ENCODE results near the gene MEIS2.

The MEIS2 gene

DNA sequence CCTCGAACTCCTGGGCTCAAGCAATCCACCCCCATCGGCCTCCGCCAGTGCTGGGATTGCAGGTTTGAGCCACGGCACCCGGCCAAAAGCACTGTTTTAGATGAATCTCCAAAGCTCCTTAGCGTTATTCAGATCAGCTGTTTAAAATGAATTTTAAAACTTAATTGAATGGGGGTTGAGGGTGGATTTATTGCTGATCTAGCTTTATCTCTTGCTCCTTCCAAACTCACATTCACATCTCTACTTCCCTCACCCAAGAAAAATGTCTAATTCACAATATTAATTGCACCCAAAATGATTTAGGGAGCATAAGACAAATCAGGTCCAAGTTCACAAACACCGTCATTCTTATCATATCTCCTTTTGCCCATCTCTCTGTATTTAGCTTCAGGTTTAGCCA is 89.8 kb downstream of the MEIS2 start:
- no peak for TF ChIP-seq POLR2A (IDR thresholded peaks at IDR 0.05; ENCODE audit: low read depth, low read length)
- no peak for TF ChIP-seq TAF1 (IDR thresholded peaks at IDR 0.05; ENCODE audit: borderline replicate concordance, low read depth, low read length)
- no peak for TF ChIP-seq POLR2AphosphoS5 (IDR thresholded peaks at IDR 0.05; ENCODE audit: low read depth, low read length)
- no peak for FAIRE-seq
- no peak for DNase-seq (ENCODE audit: insufficient read length)

DNA sequence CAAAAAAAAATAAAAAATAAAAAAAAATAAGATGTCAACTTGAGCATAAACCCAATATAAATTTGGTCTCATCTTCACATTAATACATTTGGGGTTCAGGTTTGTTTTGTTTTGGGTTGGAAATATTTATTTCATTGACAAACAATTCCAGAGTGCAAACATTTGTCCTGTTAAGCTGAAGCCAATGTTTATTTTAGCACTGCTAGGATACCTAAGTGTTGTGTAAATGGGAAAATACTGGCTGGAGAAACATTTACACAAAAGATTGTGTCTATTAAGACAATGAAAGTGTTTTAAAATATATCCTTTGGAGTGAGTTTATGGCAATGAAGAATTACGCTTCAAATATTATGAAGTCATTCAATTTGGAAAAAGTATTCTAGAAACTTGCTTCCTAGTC is 91.1 kb downstream of the MEIS2 start:
- FAIRE-seq (no peak), DNase-seq (ENCODE audit: insufficient read length) (no peak)
- TF ChIP-seq POLR2A (IDR thresholded peaks at IDR 0.05; ENCODE audit: low read depth, low read length) (no peak), TAF1 (IDR thresholded peaks at IDR 0.05; ENCODE audit: borderline replicate concordance, low read depth, low read length) (no peak), POLR2AphosphoS5 (IDR thresholded peaks at IDR 0.05; ENCODE audit: low read depth, low read length) (no peak)

DNA sequence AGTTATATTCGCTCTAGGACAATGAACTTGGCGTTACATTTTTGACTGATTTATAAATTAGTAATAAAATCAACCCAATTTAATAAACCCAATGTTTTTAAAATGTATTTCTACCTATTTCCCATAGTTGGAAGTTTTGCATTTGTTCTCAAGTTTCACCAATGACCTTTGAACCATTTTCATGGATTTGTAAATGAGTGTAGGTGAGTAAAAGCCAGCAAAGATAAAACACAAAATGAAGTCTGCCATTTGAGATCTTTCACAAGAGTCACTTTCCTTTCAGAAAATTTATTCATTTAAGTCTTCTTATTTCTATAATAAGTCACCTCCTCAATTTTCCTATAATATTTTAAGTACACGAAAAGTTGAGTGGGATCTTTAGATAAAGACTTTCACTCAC is 92.1 kb downstream of the MEIS2 start:
- FAIRE-seq (no peak), DNase-seq (ENCODE audit: insufficient read length) (no peak)
- TF ChIP-seq POLR2A (IDR thresholded peaks at IDR 0.05; ENCODE audit: low read depth, low read length) (no peak), POLR2AphosphoS5 (IDR thresholded peaks at IDR 0.05; ENCODE audit: low read depth, low read length) (no peak), TAF1 (IDR thresholded peaks at IDR 0.05; ENCODE audit: borderline replicate concordance, low read depth, low read length) (no peak)

DNA sequence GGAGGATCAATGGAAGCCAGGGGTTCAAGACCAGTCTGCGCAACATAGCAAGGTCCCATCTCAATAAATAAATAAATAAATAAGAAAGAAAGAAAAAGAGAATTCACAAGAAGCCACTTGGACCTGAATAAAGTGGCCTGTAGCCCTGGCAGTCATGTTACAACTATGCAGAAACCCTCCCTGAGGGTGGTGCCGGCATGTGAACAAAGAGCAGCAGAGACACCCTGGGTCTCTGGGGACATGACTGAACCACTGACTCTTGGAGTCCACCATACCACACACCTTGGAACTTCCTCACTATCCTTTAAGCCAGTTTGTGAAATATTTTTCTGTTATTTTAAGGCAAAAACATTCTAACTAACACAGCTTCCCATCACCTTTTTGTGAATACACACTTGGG is 93.0 kb downstream of the MEIS2 start:
- DNase-seq (ENCODE audit: insufficient read length) (no peak), FAIRE-seq (peak; percentile 9)
- TF ChIP-seq POLR2AphosphoS5 (IDR thresholded peaks at IDR 0.05; ENCODE audit: low read depth, low read length) = no peak
- no peak for TF ChIP-seq POLR2A (IDR thresholded peaks at IDR 0.05; ENCODE audit: low read depth, low read length)
- no peak for TF ChIP-seq TAF1 (IDR thresholded peaks at IDR 0.05; ENCODE audit: borderline replicate concordance, low read depth, low read length)

DNA sequence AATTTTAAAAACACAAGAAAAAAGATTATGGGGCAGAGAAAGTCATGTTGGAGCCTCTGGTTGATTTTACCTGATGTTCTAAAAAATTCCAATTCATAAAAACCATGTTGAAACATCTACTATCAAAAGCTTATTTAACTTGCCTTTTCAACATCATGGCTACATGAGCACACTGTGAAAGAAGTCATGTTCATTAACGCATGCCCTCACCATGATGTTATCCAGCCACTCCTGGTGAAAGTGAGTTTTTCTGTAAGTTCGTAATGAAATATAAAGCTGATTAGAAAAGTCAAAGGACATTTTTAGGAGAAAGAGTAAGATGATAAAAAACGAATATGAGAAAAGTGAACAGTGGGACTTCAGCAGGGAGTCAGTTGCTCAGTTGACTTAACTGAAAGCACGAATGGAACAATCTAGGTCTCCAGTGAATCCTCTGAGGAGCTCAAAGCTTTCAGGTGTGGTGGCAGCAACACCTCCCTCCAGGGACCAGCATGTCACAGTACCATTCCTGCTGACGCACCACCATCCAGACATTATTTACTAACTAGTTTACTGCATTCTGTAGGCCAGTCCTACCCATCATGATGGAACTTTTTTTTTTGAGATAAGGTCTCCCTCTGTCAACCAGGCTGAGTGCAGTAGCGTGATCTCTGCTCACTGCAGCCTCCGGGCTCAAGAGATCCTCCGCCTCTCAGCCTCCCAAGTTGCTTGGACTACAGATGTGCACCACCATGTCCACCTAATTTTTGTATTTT is 95.2 kb downstream of the MEIS2 start:
- no peak for FAIRE-seq
- TF ChIP-seq TAF1 (IDR thresholded peaks at IDR 0.05; ENCODE audit: borderline replicate concordance, low read depth, low read length) = no peak
- no peak for TF ChIP-seq POLR2A (IDR thresholded peaks at IDR 0.05; ENCODE audit: low read depth, low read length)
- no peak for TF ChIP-seq POLR2AphosphoS5 (IDR thresholded peaks at IDR 0.05; ENCODE audit: low read depth, low read length)
- no peak for DNase-seq (ENCODE audit: insufficient read length)

DNA sequence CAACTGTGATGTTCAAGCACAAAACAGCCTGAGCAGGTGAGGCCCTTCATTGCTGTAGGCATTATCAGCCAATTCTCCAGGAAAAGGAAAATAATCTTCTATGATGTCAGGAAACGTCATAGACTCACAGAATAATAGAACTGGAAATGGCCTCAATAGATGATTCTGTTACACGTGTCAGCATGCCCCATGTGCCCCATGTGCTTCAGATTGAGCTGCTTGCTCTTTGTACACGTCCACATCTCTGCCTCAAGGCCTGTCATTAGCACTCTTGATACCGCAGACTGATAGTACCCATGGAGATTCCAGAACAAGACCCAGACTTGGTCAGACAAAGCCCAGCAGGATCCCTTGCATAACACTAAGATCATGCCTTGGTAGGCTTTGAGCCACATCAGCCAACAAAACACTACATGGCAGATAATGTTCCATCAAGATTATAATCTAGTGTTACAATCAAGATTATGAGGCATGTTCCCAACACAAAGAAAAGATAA is 95.9 kb downstream of the MEIS2 start:
- FAIRE-seq = peak; percentile 51
- TF ChIP-seq POLR2A (IDR thresholded peaks at IDR 0.05; ENCODE audit: low read depth, low read length) = no peak
- no peak for TF ChIP-seq POLR2AphosphoS5 (IDR thresholded peaks at IDR 0.05; ENCODE audit: low read depth, low read length)
- no peak for TF ChIP-seq TAF1 (IDR thresholded peaks at IDR 0.05; ENCODE audit: borderline replicate concordance, low read depth, low read length)
- no peak for DNase-seq (ENCODE audit: insufficient read length)

DNA sequence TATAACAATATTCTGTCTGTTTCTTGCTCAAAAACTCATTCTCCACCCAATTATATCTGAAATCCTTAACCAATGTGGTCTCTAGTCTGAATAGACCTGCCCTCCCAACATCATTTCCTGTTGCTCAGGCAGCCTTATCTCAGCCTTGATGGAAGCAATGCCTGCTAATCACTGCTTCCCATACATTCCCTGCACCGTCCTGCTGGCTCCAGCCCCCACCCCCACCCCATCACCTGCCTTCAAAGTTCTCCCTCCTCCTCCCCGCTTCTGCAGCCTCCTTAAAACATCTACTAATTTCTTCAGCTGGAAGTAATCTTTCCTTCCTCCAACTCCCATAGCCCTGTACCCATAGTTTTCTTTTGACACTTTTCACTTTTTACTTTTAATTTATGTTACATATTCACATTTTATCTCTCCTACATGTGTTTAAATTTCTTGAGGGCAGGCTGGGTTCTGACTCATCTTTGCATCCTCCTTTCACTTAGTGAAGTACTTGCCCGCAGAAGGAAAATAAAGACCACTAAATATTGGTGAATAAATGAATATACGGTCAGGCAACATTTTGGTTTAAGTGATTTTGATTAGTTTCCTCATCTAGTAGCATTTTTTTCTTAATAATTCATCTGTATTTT is 98.2 kb downstream of the MEIS2 start:
- no peak for FAIRE-seq
- no peak for DNase-seq (ENCODE audit: insufficient read length)
- TF ChIP-seq TAF1 (IDR thresholded peaks at IDR 0.05; ENCODE audit: borderline replicate concordance, low read depth, low read length) = no peak
- no peak for TF ChIP-seq POLR2A (IDR thresholded peaks at IDR 0.05; ENCODE audit: low read depth, low read length)
- TF ChIP-seq POLR2AphosphoS5 (IDR thresholded peaks at IDR 0.05; ENCODE audit: low read depth, low read length) = no peak

DNA sequence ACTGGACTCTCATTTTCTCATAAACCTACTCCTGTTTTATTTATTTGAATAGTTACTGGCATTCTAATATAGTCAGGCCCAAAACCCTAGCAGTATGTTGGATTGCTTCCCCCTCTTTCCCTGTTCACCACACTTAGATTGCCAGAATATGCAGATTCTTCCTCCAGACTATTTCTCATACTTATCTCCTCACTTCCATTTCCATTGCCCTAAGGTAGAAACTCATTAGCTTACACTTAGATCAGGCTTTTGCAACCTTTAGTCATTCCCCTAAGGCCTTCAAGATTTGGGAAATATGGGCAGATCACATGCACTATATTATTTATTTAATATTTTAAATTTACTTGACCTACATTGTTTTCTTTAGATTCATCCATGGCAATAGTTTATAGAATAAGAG is 98.9 kb downstream of the MEIS2 start:
- no peak for DNase-seq (ENCODE audit: insufficient read length)
- FAIRE-seq = no peak
- TF ChIP-seq TAF1 (IDR thresholded peaks at IDR 0.05; ENCODE audit: borderline replicate concordance, low read depth, low read length) (no peak), POLR2A (IDR thresholded peaks at IDR 0.05; ENCODE audit: low read depth, low read length) (no peak), POLR2AphosphoS5 (IDR thresholded peaks at IDR 0.05; ENCODE audit: low read depth, low read length) (no peak)

DNA sequence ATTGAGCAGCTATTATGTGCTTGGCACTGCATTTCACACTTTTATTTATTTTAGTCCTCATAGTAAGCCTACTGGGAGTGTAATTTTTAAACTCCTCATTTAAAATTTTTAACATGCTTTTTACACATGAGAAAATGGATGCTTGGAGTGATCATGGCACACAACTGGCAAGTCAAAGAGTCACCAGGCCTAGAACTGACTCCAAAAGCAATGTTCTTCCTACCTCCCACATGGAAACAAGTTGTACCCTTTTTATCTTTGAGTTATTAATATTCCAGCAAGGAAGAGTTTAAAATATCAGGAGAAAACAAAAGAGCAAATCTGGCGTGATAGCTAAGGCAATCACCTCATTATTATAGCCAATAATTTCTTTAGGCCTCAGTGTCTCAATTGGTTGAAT is 100.6 kb downstream of the MEIS2 start:
- no peak for TF ChIP-seq POLR2A (IDR thresholded peaks at IDR 0.05; ENCODE audit: low read depth, low read length)
- no peak for TF ChIP-seq POLR2AphosphoS5 (IDR thresholded peaks at IDR 0.05; ENCODE audit: low read depth, low read length)
- TF ChIP-seq TAF1 (IDR thresholded peaks at IDR 0.05; ENCODE audit: borderline replicate concordance, low read depth, low read length) = no peak
- FAIRE-seq (no peak), DNase-seq (ENCODE audit: insufficient read length) (no peak)

DNA sequence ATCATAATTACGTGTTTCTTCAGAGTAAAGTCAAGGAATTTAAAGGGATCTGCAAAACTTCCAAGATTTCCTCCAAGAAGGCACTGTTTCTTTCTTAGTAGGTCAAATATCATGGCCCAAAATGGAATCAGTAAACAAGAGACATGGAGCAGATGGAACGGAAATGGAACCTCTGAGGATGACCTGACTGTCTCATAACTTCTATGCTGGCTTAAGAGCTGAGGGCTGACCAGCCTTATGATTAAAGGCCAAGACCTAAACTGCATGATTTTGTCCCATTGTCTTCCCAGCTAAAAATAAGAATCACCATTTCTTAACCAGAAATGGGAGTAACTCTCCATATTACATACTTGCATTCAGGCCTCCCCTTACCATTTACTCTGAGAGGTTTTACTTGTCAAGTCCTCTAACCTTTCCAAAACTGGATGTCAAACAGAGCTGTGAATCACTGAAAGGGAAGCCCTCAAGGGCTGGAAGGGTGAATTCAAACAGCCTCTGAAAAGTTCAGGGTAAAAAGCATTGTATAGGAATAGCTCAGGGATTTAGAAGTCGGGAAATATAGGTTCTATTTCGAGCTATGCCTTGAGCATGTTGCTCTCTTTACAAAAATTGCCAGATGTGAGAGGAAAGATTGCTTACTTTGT is 103.7 kb downstream of the MEIS2 start:
- TF ChIP-seq POLR2A (IDR thresholded peaks at IDR 0.05; ENCODE audit: low read depth, low read length) (no peak), POLR2AphosphoS5 (IDR thresholded peaks at IDR 0.05; ENCODE audit: low read depth, low read length) (no peak)
- FAIRE-seq = no peak
- no peak for DNase-seq (ENCODE audit: insufficient read length)

DNA sequence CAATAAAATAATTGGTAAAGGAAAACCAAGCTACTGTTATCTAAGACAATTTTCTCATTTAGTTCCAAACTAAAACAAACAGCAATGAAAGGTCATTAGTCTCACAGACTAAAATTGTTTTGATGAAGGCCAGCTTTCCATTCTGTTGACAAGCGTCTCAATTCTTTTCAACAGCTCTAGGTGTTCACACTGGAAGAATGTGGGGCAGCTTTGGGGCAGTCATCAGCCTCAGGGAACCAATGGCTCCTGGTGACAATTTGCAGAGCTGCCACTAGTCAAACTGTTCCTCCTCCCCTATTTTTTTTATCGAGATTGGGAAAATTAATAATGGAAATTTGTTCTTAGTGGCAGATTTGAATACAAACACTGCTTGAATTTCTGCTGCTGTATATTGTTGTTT is 104.2 kb downstream of the MEIS2 start:
- no peak for DNase-seq (ENCODE audit: insufficient read length)
- FAIRE-seq = peak; percentile 42
- TF ChIP-seq POLR2A (IDR thresholded peaks at IDR 0.05; ENCODE audit: low read depth, low read length) (no peak), TAF1 (IDR thresholded peaks at IDR 0.05; ENCODE audit: borderline replicate concordance, low read depth, low read length) (no peak), POLR2AphosphoS5 (IDR thresholded peaks at IDR 0.05; ENCODE audit: low read depth, low read length) (no peak)

DNA sequence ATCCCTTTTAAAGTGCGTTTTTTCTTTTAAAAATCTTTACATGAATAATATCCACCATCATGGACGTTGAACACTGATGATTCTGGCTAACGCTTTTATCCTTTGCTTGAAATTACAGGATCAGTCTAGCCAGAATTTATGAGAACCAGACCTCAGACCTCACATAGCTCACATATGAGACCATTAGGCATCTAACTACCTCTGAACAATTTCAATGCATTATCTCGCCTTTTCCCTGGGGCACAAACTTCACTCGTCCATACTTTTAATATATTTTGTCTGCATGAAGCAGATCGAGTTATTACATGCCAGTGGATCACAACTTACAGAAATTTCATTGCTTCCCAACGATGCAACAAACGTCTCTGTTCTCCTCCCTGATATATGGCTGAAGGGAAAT is 105.6 kb downstream of the MEIS2 start:
- DNase-seq (ENCODE audit: insufficient read length) (no peak), FAIRE-seq (no peak)
- TF ChIP-seq POLR2A (IDR thresholded peaks at IDR 0.05; ENCODE audit: low read depth, low read length) = no peak
- no peak for TF ChIP-seq TAF1 (IDR thresholded peaks at IDR 0.05; ENCODE audit: borderline replicate concordance, low read depth, low read length)
- TF ChIP-seq POLR2AphosphoS5 (IDR thresholded peaks at IDR 0.05; ENCODE audit: low read depth, low read length) = no peak

All from GM12892 (cell line).